Kidney glomerular epithelial cell (primary cell): ENCODE results near the gene RAB3C.

Experiments used
- DNase-seq: peaks from one replicate; lab custom pipeline; 2025; lab: John Stamatoyannopoulos, UW

The RAB3C gene

DNA sequence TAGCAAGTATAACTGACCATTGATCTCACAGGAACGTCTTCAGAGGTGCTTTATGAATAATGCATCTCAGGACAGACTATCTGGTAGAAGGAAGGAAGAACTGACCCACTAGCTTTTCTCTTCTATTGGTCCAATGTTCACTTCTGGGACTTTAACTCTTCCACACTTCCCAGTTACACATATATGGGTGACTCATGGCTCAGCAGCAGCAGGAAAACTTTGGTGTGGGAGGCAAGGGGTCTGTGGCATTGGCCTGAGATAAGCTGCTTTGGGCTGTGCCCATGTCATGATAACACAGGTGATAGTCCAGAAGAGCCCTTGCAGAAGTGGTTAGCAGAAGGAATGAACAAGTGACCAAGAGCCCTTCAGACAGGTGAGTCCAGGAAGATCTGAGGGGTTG lies 148.8 kb downstream of the RAB3C start:
- no peak for DNase-seq

- no peak for DNase-seq
Observed at GRCh38 chr5:58735637-58736036, 152.8 kb downstream of the RAB3C start.

DNA sequence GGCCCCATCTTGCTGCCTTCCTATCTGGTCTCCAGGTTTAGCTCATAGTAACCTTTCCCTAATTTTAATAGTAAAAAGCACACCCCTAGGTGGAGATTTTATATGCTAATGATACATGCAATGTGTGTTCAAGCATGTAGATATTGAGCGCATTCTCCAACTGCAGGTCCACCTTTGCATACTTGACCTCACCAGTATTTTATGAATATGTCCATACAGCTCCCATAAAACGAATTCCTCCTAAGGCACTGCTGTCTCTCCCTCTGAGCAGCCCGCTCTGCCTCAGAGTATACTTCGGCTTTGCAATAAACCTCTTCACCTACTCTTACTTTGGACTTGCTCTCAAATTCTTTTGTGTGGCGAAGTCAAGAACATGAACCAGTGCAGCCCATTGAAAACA lies 153.3 kb downstream of the RAB3C start:
- no peak for DNase-seq

GRCh38 chr5:58737671-58738070 lies 154.8 kb downstream of the RAB3C start:
- DNase-seq, result no peak

GRCh38 chr5:58738336-58738735 lies 155.5 kb downstream of the RAB3C start:
- DNase-seq, result no peak

GRCh38 chr5:58739051-58739450 lies 156.2 kb downstream of the RAB3C start:
- DNase-seq, result no peak

DNA sequence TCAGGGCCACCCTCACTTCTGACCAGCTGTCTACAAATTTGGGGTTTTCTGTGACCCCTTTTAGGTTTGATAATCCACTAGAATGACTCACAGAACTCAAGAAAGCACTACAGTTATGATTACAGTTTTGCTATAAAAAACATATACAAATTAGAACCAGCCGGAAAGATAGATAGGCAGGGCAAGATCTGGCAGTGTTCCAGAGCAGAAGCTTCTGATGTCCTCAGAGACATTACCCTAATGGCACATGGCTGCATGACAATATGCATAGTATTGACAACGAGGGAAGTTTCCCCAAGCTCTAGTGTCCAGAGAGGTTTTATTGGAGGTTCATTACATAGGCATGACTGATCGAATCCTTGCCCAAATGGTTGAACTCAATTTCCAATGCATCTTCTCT lies 158.1 kb downstream of the RAB3C start:
- no peak for DNase-seq

DNA sequence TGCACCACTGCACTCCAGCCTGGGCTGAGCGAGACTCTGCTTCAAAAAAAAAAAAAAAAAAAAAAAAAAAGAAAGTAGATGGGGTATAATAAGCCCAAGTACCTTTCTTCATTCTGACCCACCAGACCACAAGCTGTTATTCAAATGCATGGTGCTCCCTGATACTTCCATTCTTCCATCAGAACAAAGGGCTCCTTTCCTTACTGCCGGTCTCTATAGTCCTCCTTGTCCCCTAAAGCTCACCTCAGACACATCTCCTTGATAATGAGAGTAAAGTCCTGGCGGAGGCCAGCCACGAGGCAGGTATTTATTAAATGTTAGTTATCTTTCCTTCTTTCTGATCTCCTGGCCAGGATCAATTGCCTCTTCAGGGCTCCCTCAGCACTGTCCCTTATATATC lies 162.5 kb downstream of the RAB3C start:
- DNase-seq, result no peak

GRCh38 chr5:58746321-58746720 lies 163.4 kb downstream of the RAB3C start:
- no peak for DNase-seq

DNA sequence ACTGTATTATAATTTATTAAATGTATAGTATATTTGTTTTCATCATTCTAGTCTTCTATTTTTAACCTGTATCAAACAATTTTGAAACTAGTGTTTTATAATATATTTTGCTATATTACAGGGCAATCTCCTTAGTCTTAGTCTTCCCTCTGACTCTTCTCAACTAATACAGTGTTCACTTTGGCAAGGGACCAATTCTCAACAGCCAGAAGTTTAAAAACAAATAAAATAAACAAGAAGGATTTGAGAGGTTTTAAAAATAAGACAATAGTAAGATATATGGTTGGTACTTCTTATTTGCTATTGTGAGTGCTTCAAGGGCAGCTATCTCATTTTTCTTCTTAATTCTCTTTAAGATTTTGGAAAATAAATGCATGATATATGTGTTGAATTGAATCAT lies 167.2 kb downstream of the RAB3C start:
- no peak for DNase-seq

DNA sequence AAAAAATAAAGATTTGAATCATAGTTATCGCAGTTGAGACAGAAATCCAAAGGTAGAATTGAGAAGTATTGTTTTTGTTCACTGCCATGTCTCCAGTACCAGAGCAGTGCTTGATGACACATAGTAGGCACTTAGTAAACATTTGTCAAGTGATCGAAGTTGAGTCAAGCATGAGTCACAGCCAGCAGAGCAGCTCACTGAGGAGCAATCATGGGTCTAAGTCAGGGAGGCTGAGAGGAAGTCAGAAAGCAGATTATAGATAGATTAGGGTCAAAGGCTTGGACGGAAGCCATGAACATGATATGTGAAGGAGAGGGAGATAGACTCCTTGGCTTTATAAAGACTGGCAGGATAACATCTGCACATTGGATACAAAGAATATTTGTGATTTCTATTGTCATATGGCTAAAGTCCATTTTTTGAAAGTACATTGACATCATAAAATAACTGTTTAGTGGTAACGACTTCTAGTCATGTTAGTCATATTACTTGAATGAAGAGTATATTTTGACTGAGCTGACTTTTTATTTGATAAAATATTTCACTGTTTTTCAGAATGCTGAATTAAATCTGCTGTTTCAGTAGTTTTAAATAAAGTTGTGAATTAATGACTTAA lies 168.5 kb downstream of the RAB3C start:
- DNase-seq, result no peak

DNA sequence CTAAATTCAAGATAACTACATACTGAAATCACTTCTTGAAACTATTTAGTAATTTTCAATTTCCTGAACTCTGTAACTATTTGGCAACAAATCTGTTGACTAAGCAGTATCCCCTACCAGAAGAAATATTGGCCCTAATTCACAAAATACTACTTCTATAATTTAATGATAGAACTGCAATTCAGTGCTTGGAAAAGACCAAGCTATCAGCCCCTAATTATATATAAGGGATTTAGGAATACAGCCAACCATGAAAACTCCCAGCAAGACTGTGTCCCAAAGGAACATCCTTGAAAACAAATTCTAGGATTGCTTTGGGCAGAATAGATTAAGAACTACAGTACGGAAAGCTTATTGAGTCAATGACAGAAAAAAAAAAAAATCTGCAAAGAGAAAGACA lies 169.2 kb downstream of the RAB3C start:
- DNase-seq, result no peak

DNA sequence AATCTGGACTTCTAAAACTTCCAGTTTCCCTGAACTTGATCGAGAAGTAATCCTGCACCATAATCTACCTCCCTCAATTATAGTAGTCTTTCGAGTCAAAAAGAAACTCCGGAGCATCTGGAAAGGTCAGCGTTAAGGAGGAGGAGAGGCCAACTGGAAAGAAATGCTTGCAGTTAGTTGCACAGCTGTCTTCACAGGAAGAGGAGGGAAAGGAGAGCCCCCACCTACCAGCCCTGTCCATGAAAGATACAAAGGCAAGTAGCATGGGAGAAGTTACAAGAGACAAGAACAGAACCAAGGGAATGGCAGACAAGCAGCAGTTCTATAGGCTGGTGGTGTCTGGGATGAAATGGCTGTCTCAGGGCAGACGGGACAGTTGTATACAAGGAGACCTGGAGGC lies 170.6 kb downstream of the RAB3C start:
- DNase-seq, result no peak

DNA sequence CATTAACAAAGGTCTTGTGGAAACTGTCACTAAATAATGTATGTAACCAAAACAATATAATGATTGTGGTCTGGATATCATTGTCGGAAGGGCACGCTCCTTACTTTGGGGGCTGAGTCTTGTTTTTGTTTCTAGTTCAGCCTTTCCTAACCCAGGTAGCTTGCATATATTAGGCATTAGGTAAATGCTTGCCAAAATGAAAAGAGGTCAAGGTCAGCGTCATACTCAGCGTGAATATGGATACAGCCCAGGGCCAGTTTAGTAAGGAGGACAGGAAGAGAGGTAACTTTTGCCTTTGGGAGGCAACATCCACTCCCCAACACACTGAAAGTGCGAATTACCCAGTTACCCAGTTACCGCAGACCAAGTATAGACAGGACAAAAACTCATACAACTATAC lies 171.4 kb downstream of the RAB3C start:
- no peak for DNase-seq

DNA sequence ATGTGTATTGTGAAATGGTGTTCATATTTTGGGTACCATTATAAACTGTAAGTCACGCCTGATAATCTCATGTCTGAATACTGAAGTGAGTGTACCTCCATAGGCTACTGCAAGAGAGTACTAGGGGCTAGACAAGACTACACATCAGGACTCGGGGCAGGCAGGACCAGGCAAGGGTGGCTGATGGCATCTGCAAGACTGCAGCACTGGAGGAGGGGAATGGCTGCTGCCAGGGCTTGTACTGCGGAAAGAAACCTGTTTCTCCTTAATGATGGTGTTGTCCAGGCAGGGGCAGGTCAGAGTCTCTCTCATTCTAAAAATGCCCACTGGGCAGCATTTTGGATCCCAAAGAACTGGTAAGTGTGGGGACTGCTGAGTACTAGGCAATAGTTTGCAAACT lies 172.5 kb downstream of the RAB3C start:
- no peak for DNase-seq

DNA sequence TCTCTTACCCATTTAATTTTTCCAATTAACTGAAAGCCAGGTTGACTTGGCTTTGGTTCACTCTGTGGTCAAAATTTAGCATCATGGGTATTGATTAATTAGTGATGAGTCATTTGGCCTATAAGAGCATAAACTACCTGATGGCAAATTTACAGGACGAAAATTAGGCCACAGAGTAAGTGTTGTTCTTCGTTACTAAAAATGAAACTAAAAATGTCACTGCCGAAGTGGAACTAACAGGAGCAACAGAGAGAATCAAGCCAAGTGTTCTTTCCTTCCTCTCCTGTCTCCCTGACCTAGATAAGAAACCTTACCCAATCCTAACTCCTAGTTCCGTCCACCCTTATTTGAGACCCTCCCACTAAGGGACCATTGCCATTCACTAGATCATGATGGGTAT lies 176.9 kb downstream of the RAB3C start:
- no peak for DNase-seq

DNA sequence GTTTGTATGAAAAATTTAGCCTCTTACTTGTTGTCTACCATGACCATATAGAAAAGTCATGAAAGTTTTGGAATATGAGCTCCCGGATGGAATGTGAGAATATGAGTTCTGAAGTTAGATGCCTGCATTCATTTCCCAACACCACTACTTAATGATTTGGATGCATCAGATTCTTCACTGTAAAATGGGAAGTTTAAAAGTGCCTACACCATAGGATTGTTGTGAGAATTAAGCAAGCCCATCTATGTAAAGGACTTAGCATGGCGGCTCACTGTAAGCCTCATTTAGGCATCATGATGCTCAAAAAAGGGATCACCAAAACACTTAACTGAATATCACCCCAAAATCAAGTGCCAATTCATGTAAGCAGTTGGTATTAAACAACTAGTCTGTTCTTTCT lies 177.3 kb downstream of the RAB3C start:
- no peak for DNase-seq

- no peak for DNase-seq
Observed at GRCh38 chr5:58761407-58761806, 178.5 kb downstream of the RAB3C start.

GRCh38 chr5:58763390-58763789 lies 180.5 kb downstream of the RAB3C start:
- DNase-seq, result no peak

- DNase-seq, result no peak
Observed at GRCh38 chr5:58764199-58764598, 181.3 kb downstream of the RAB3C start.

DNA sequence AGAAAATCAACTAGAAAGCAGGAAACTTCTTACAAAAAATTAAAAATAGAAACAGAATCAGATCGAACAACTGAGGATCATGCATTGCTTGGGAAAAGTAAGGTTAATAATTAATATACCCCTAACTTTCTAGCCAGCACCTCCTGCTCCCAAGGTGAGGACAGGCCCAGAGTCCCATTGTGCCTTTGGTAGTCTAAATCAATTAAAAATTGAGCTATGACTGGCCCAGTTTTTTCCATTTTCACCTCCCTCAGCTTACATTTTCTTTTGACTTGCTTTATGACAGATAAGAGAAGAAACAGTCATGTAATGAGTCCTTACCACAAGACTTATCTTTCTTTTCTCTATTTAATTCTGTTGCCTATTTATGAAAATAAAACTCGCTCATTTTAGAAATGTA lies 182.2 kb downstream of the RAB3C start:
- no peak for DNase-seq

- no peak for DNase-seq
Observed at GRCh38 chr5:58767104-58767503, 184.2 kb downstream of the RAB3C start.

DNA sequence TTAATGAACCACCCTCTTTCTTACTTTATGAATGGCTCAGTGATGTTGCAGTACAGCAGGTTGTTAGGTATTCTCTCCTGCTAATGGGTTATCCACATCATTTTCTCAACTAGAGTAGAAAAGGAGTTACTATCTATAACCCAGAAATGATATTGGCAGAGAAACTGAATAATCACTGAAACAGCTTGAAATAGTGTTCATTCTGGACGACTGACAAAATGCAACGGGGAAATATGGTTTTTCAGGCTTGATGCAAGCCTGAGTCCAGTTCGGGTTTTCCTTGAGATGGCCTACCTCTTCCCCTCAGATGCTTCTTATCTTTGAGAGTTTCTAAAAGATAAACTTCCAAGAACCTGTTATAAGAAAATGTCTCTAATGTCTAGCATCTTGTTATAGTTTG lies 187.3 kb downstream of the RAB3C start:
- no peak for DNase-seq

GRCh38 chr5:58771796-58772195 lies 188.9 kb downstream of the RAB3C start:
- no peak for DNase-seq
